Activated CD4-positive, alpha-beta memory T cell treated with anti-CD3 and anti-CD28 coated beads, Interleukin-2, amount 10 ng/mL, durations not matched to agents 7 days and 5 days (primary cell): Measurements from ENCODE around the gene MAP1S. TPM values are rescaled to one million over a fixed set of nuclear protein-coding genes. Genes with fewer than 3 reads are reported as not detected.
A peak's percentile ranks its signal among the peaks of the same experiment; 100 is the strongest.
"Not testable (repeated sequence)": the region's sequence is repeated elsewhere in the genome, so short reads cannot be mapped to it uniquely, and the experiment has no call there.

ENCODE experiments used
- CTCF ChIA-PET: fragments of 350-600 bp; sonication (Branson Sonifier 250); formaldehyde crosslinking; loops from one replicate; lab custom pipeline; 2021; ENCODE audit warnings: antibody characterized with exemption, inconsistent platforms; lab: Charles Lee
- POLR2A ChIA-PET: fragments of 350-600 bp; sonication (Branson Sonifier 250); formaldehyde crosslinking; loops from one replicate; lab custom pipeline; 2021; ENCODE audit warnings: antibody characterized with exemption; lab: Charles Lee
- DNase-seq: peaks from one replicate; pipeline ENCODE4 v3.0.0-alpha.2; 2020
- H3K27ac Mint-ChIP-seq: one replicate; pipeline ENCODE4 v1.8.0; 2021; ENCODE audit warnings: mild to moderate bottlenecking, mixed read lengths
- H3K27me3 Mint-ChIP-seq: one replicate; pipeline ENCODE4 v1.8.0; 2021; ENCODE audit warnings: mixed read lengths
- H3K36me3 Mint-ChIP-seq: one replicate; pipeline ENCODE4 v1.8.0; 2021; ENCODE audit warnings: low read depth, mixed read lengths
- H3K4me1 Mint-ChIP-seq: one replicate; pipeline ENCODE4 v1.8.0; 2021; ENCODE audit warnings: mixed read lengths
- H3K4me3 Mint-ChIP-seq: one replicate; pipeline ENCODE4 v1.8.0; 2021; ENCODE audit warnings: mild to moderate bottlenecking, mixed read lengths
- H3K9me3 Mint-ChIP-seq: one replicate; pipeline ENCODE4 v1.8.0; 2021; ENCODE audit warnings: mixed read lengths
- total RNA-seq, 2 experiments: library from RNA; stranded (reverse); gene quantifications; one replicate each; pipeline ENCODE4 v1.2.3, GENCODE V29; 2021

MAP1S gene
- total RNA-seq, 2 experiments from 2014 or later = 66.2 to 76.2 TPM

GRCh38 chr19:17777840-17778239 lies 58.6 kb downstream of the MAP1S start:
- CTCF ChIA-PET = interaction anchor here (0.8 to 1.2 kb wide), 2 partner anchors 48 to 75 kb away, joined by 4 to 5 read pairs; no protein-coding TSS in a partner anchor
- not testable (repeated sequence) for H3K4me3 Mint-ChIP-seq, H3K27ac Mint-ChIP-seq

DNA sequence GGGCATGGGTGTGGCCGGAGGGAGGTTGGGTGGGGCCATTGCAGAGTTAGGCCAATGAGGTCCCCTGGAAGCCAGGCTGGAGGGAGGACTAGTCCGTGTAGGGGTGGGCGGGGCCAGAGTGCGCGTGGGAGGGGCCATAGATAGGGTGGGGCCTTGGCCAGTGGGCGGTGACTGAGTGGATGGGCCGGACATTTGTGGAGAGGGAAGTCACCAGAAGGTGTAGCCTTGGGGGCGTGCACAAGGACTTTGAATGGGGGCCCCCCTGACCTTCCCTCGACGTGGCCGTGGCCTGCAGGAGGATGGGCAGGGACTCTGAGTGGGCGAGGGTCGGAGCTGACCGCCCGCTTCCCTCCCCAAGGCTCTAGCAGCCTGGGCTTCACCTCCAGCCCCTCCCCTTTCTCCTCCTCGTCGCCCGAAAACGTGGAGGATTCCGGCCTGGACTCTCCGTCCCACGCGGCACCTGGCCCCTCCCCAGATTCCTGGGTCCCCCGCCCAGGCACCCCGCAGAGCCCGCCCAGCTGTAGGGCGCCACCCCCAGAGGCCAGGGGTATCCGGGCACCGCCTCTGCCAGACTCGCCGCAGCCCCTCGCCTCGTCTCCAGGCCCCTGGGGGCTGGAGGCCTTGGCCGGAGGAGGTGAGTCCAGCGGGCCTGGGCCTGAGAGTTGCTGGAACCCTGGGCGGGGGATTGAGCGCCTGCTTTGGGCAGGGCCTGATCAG lies 59.1 kb downstream of the MAP1S start:
- ChIA-PET CTCF (interaction anchor here (1.2 kb wide), 1 partner anchor 75 kb away, joined by 4 read pairs; no protein-coding TSS in a partner anchor), POLR2A (no interaction called here)
- Mint-ChIP-seq H3K9me3 (no peaks in the 10 kb centered on the region), H3K4me1 (peaks cover 21% of the 10 kb centered on the region), H3K36me3 (peaks cover 46% of the 10 kb centered on the region), H3K27ac (no peak overlapping the region), H3K4me3 (no peak overlapping the region), H3K27me3 (no peaks in the 10 kb centered on the region)
- peak; percentile 57 for DNase-seq

More at GRCh38 chr19:17777840-17778239, 58.6 kb downstream of the MAP1S start:
- POLR2A ChIA-PET, DNase-seq, H3K27me3 Mint-ChIP-seq, H3K9me3 Mint-ChIP-seq: not testable (repeated sequence)
- H3K4me1 Mint-ChIP-seq = peaks cover 21% of the 10 kb centered on the region
- H3K36me3 Mint-ChIP-seq = peaks cover 50% of the 10 kb centered on the region

GRCh38 chr19:17778968-17779929 lies 60.0 kb downstream of the MAP1S start:
- Mint-ChIP-seq H3K27ac (no peak overlapping the region), H3K9me3 (no peaks in the 10 kb centered on the region), H3K4me1 (peaks cover 24% of the 10 kb centered on the region), H3K36me3 (peaks cover 47% of the 10 kb centered on the region), H3K27me3 (no peaks in the 10 kb centered on the region), H3K4me3 (no peak overlapping the region)
- CTCF ChIA-PET = no interaction called here
- no peak for DNase-seq
- POLR2A ChIA-PET = no interaction called here

GRCh38 chr19:17780781-17781180 lies 61.5 kb downstream of the MAP1S start:
- Mint-ChIP-seq H3K4me3 (no peak overlapping the region), H3K27me3 (no peaks in the 10 kb centered on the region), H3K9me3 (no peaks in the 10 kb centered on the region), H3K36me3 (peaks cover 44% of the 10 kb centered on the region), H3K4me1 (peaks cover 22% of the 10 kb centered on the region), H3K27ac (no peak overlapping the region)
- DNase-seq = no peak
- ChIA-PET POLR2A (no interaction called here), CTCF (no interaction called here)

DNA sequence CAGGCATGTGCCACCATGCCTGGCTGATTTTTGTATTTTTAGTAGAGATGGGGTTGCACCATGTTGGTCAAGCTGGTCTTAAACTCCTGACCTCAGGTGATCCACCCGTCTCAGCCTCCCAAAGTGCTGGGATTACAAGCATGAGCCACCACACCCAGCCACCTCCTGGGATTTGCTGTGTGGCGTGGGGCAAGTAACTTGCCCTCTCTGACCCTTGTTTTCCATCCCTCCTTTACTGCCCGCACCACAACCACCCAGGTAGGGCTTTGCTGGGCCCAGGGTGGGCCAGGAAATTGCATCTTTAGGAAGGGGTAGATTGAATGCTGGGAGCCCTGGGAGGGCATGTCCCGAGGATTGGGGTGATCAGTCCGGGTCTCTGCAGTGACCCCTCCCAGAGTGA lies 64.4 kb downstream of the MAP1S start:
- CTCF ChIA-PET = interaction anchor here (1.0 to 1.6 kb wide), 6 partner anchors 8 to 204 kb away, joined by 3 to 5 read pairs (median 4); no protein-coding TSS in a partner anchor
- not testable (repeated sequence) for H3K4me3 Mint-ChIP-seq, H3K27me3 Mint-ChIP-seq, DNase-seq, H3K27ac Mint-ChIP-seq, H3K9me3 Mint-ChIP-seq
- Mint-ChIP-seq H3K36me3 (peaks cover 39% of the 10 kb centered on the region), H3K4me1 (peaks cover 14% of the 10 kb centered on the region)
- POLR2A ChIA-PET = interaction anchor here (1.4 kb wide), 1 partner anchor 58 kb away, joined by 3 read pairs; no protein-coding TSS in a partner anchor

Other genes starting within 250 kb of the MAP1S start
- gene SLC27A1, start 249.0 kb upstream of the MAP1S start, total RNA-seq = 1 to 10 TPM; 3.6 to 4.1 TPM
- gene PGLS, start 207.8 kb upstream of the MAP1S start, total RNA-seq = 10 to 100 TPM; 65.0 to 65.9 TPM
- gene COLGALT1, start 163.8 kb upstream of the MAP1S start, total RNA-seq = 10 to 100 TPM; 36.1 to 38.9 TPM
- under 1 TPM in 1 of 2 experiments, not detected in 1; 0.03 TPM for gene UNC13A, start 31.1 kb upstream of the MAP1S start, total RNA-seq
- gene FCHO1, start 32.0 kb downstream of the MAP1S start, total RNA-seq = 10 to 100 TPM; 64.8 to 76.7 TPM
- not detected for gene B3GNT3, start 75.7 kb downstream of the MAP1S start, total RNA-seq
- 1 to 10 TPM; 7.9 to 9.0 TPM for gene INSL3, start 102.0 kb downstream of the MAP1S start, total RNA-seq
- gene JAK3, start 128.5 kb downstream of the MAP1S start, total RNA-seq = 100 to 1,000 TPM; 233 to 237 TPM
- 1,000 to 10,000 TPM; 2,013 to 2,059 TPM for gene RPL18A, start 140.4 kb downstream of the MAP1S start, total RNA-seq
- gene SLC5A5, start 152.5 kb downstream of the MAP1S start, total RNA-seq = 1 to 10 TPM; 1.7 to 2.0 TPM
- 10 to 100 TPM; 59.3 to 60.8 TPM for gene CCDC124, start 213.5 kb downstream of the MAP1S start, total RNA-seq
- not detected for gene KCNN1, start 247.6 kb downstream of the MAP1S start, total RNA-seq